Loucy (cell line): Measurements from ENCODE around the gene AP1B1.
"Not testable (repeated sequence)": the region's sequence is repeated elsewhere in the genome, so short reads cannot be mapped to it uniquely, and the experiment has no call there.

Experiments
- H2AFZ ChIP-seq: fragments of 200-600 bp; sonication (generic); 2 replicates; pipeline ENCODE4 v1.6.0; 2016; ENCODE audit warnings: antibody characterized with exemption, mild to moderate bottlenecking, low read length, moderate library complexity
- H3F3A ChIP-seq: fragments of 200-600 bp; 2 replicates; pipeline ENCODE4 v1.6.0; 2016; ENCODE audit warnings: antibody characterized with exemption, low read depth, mild to moderate bottlenecking
- H3K27me3 ChIP-seq: fragments of 200-600 bp; sonication (generic); 2 replicates; pipeline ENCODE4 v1.6.1; 2014; ENCODE audit warnings: low read length, mild to moderate bottlenecking; ENCODE audit not compliant: insufficient read depth, poor library complexity, severe bottlenecking
- H3K36me3 ChIP-seq: fragments of 200-600 bp; sonication (generic); 2 replicates; pipeline ENCODE4 v1.6.1; 2016; ENCODE audit warnings: low read length; ENCODE audit not compliant: insufficient read depth
- H3K4me1 ChIP-seq: fragments of 200-600 bp; sonication (generic); 2 replicates; pipeline ENCODE4 v1.5.1; 2014; ENCODE audit warnings: low read length, mild to moderate bottlenecking; ENCODE audit not compliant: insufficient read depth, poor library complexity, severe bottlenecking
- H3K4me2 ChIP-seq: fragments of 200-600 bp; sonication (generic); 2 replicates; pipeline ENCODE4 v1.6.0; 2014; ENCODE audit warnings: antibody characterized with exemption, low read length, low read depth, mild to moderate bottlenecking; ENCODE audit not compliant: poor library complexity, severe bottlenecking
- H3K4me3 ChIP-seq: fragments of 200-600 bp; sonication (generic); 2 replicates; pipeline ENCODE4 v1.5.1; 2014; ENCODE audit warnings: low read length, mild to moderate bottlenecking, mixed read lengths; ENCODE audit not compliant: poor library complexity, severe bottlenecking
- H3K79me2 ChIP-seq: fragments of 200-600 bp; sonication (generic); 2 replicates; pipeline ENCODE4 v1.6.1; 2014; ENCODE audit warnings: low read length; ENCODE audit not compliant: insufficient read depth
- H3K9ac ChIP-seq: fragments of 200-600 bp; sonication (generic); 2 replicates; pipeline ENCODE4 v1.6.0; 2014; ENCODE audit warnings: mild to moderate bottlenecking, low read depth, low read length, moderate library complexity; ENCODE audit not compliant: poor library complexity, severe bottlenecking
- H3K9me2 ChIP-seq: fragments of 200-600 bp; sonication (generic); replicated peaks from 2 replicates; pipeline ENCODE4 v1.6.1; 2016; ENCODE audit warnings: low read depth, low read length, mixed read lengths
- H3K9me3 ChIP-seq: fragments of 200-600 bp; sonication (generic); 2 replicates; pipeline ENCODE4 v1.6.1; 2014; ENCODE audit warnings: mild to moderate bottlenecking, antibody characterized with exemption, low read length, low read depth; ENCODE audit not compliant: insufficient read depth
- H4K20me1 ChIP-seq: fragments of 200-600 bp; sonication (generic); 2 replicates; pipeline ENCODE4 v1.6.0; 2014; ENCODE audit warnings: antibody characterized with exemption, low read length, mild to moderate bottlenecking; ENCODE audit not compliant: insufficient read depth, poor library complexity, severe bottlenecking
- EZH2phosphoT487 ChIP-seq: fragments of 200-600 bp; IDR thresholded peaks from 2 replicates; pipeline ENCODE4 v1.6.1; 2018; ENCODE audit warnings: antibody characterized with exemption, mild to moderate bottlenecking, moderate library complexity, borderline replicate concordance
- TF ChIP-seq, protein P1 (sequence below): fragments of 200-600 bp; sonication (generic); conservative IDR thresholded peaks from 2 replicates; pipeline ENCODE4 v1.5.1; 2014; ENCODE audit warnings: mild to moderate bottlenecking, antibody characterized with exemption, low read length

AP1B1 gene

DNA sequence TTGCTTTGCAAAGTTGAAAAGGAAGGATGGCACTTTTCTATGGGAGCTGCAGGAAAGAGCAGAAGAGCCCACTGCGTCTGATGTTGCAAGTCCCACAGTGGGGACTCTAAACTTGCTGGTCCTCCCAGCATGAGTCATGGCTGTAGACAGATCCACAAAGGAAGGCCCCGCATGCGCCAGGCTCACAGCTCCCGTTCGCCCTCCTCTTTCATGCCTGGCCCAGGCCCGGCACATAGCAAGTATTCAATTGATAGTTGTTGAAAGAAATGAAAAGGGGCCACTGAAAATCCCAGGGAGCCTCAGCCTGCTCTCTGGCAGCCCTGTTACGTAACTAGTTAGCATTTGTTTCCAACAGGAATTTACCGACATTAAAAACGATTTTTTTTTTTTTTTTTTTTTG lies 18.9 kb downstream of the AP1B1 start:
- no peak for TF ChIP-seq EZH2phosphoT487
- TF ChIP-seq, protein P1, sequence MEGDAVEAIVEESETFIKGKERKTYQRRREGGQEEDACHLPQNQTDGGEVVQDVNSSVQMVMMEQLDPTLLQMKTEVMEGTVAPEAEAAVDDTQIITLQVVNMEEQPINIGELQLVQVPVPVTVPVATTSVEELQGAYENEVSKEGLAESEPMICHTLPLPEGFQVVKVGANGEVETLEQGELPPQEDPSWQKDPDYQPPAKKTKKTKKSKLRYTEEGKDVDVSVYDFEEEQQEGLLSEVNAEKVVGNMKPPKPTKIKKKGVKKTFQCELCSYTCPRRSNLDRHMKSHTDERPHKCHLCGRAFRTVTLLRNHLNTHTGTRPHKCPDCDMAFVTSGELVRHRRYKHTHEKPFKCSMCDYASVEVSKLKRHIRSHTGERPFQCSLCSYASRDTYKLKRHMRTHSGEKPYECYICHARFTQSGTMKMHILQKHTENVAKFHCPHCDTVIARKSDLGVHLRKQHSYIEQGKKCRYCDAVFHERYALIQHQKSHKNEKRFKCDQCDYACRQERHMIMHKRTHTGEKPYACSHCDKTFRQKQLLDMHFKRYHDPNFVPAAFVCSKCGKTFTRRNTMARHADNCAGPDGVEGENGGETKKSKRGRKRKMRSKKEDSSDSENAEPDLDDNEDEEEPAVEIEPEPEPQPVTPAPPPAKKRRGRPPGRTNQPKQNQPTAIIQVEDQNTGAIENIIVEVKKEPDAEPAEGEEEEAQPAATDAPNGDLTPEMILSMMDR: no peak
- Histone ChIP-seq H3K79me2 (peaks cover 27% of the 10 kb centered on the region; the same call in 1 of the 2 replicates), H3K9me2 (no peaks in the 10 kb centered on the region), H3K9ac (no peak overlapping the region), H3K4me3 (no peak overlapping the region), H3K27me3 (no peaks in the 10 kb centered on the region), H2AFZ (no peak overlapping the region), H4K20me1 (no peaks in the 10 kb centered on the region), H3K4me1 (peaks cover 22% of the 10 kb centered on the region), H3F3A (no peaks in the 10 kb centered on the region), H3K36me3 (0 out of 2 replicates have a peak, but pooled peaks cover 5% of the 10 kb centered on the region), H3K9me3 (no peaks in the 10 kb centered on the region), H3K4me2 (no peak overlapping the region)

- H3K4me2 ChIP-seq: no peak overlapping the region
- H3K36me3 ChIP-seq: peaks cover 35% of the 10 kb centered on the region; the same call in 1 of the 2 replicates
- TF ChIP-seq, protein P1: peak; percentile 53
- TF ChIP-seq EZH2phosphoT487: no peak
- no peaks in the 10 kb centered on the region for H3F3A ChIP-seq
- H3K4me3 ChIP-seq: no peak overlapping the region
- no peaks in the 10 kb centered on the region for H3K9me2 ChIP-seq
- peaks cover 4% of the 10 kb centered on the region for H3K4me1 ChIP-seq
- H4K20me1 ChIP-seq: no peaks in the 10 kb centered on the region
- no peak overlapping the region for H3K9ac ChIP-seq
- no peak overlapping the region for H2AFZ ChIP-seq
- no peaks in the 10 kb centered on the region for H3K27me3 ChIP-seq
- H3K79me2 ChIP-seq: no peaks in the 10 kb centered on the region
- no peaks in the 10 kb centered on the region for H3K9me3 ChIP-seq
Measured at GRCh38 chr22:29359469-29359868, 28.9 kb downstream of the AP1B1 start.

DNA sequence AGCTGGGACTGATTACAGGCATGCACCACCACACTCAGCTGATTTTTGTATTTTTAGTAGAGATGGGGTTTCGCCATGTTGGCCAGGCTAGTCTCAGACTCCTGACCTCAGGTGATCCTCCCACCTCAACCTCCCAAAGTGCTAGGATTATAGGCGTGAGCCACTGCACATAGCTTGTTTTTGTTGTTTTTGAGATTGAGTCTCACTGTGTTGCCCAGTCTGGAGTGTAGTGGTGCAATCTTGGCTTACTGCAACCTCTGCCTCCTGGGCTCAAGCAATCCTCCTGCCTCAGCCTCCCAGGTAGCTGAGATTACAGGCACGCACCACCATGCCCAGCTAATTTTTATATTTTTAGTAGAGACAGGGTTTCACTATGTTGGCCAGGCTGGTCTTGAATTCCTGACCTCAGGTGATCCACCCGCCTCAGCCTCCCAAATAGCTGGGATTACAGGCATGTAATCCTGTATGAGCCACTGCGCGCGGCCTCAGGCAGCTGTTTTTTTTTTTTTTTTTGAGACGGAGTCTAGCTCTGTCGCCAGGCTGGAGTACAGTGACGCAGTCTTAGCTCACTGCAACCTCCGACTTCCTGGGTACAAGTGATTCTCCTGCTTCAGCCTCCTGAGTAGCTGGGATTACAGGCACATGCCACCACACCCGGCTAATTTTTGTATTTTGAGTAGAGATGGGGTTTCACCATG lies 31.0 kb downstream of the AP1B1 start:
- H3K4me1 ChIP-seq, H3K9me2 ChIP-seq, H3K4me3 ChIP-seq, H3K4me2 ChIP-seq, H3K9me3 ChIP-seq, H3K79me2 ChIP-seq, H3F3A ChIP-seq, H2AFZ ChIP-seq, H3K9ac ChIP-seq, H3K27me3 ChIP-seq, H4K20me1 ChIP-seq: not testable (repeated sequence)
- peaks cover 52% of the 10 kb centered on the region; the same call in 1 of the 2 replicates for H3K36me3 ChIP-seq

GRCh38 chr22:29353860-29354259 lies 34.5 kb downstream of the AP1B1 start:
- no peak overlapping the region for H3K4me2 ChIP-seq

More at GRCh38 chr22:29353860-29354259, 34.5 kb downstream of the AP1B1 start:
- no peaks in the 10 kb centered on the region for H3F3A ChIP-seq
- no peak overlapping the region for H2AFZ ChIP-seq
- peaks cover 75% of the 10 kb centered on the region; the same call in 1 of the 2 replicates for H3K36me3 ChIP-seq
- H3K27me3 ChIP-seq: no peaks in the 10 kb centered on the region
- no peak overlapping the region for H3K4me3 ChIP-seq
- no peaks in the 10 kb centered on the region for H3K4me1 ChIP-seq
- no peaks in the 10 kb centered on the region for H3K79me2 ChIP-seq
- TF ChIP-seq EZH2phosphoT487: no peak
- TF ChIP-seq, protein P1: no peak
- no peaks in the 10 kb centered on the region for H3K9me3 ChIP-seq
- no peaks in the 10 kb centered on the region for H4K20me1 ChIP-seq
- no peaks in the 10 kb centered on the region for H3K9me2 ChIP-seq
- no peak overlapping the region for H3K9ac ChIP-seq
